Fibroblast of skin of left quadriceps (primary cell): ENCODE data around the gene COG1.
"Not testable (repeated sequence)": the region's sequence is repeated elsewhere in the genome, so short reads cannot be mapped to it uniquely, and the experiment has no call there.

ENCODE experiments used
- DNase-seq, 2 experiments: peaks; one replicate each; pipeline ENCODE4 v3.0.0-alpha.2; 2013; ENCODE audit warnings: low read depth in 2 of 2

COG1 gene

GRCh38 chr17:73192894-73193701 lies at the start of gene COG1:
COG1 (plus strand) TSS chr17:73193055; CDS start chr17:73193070, 15 bp downstream.
- DNase-seq: peak; percentile 76

- DNase-seq: not testable (repeated sequence)
Measured at GRCh38 chr17:73144209-73144608, 48.6 kb upstream of the COG1 start.

- DNase-seq: no peak
Measured at GRCh38 chr17:73145641-73146040, 47.2 kb upstream of the COG1 start.

GRCh38 chr17:73147791-73148190 lies 45.1 kb upstream of the COG1 start:
- not testable (repeated sequence) for DNase-seq

- DNase-seq: no peak
Measured at GRCh38 chr17:73148540-73149334, 44.1 kb upstream of the COG1 start.

- not testable (repeated sequence) for DNase-seq
Measured at GRCh38 chr17:73150622-73151300, 42.1 kb upstream of the COG1 start.

- no peak for DNase-seq
Measured at GRCh38 chr17:73151916-73152632, 40.8 kb upstream of the COG1 start.

- no peak for DNase-seq
Measured at GRCh38 chr17:73155410-73156165, 37.3 kb upstream of the COG1 start.

GRCh38 chr17:73156166-73156840 lies 36.6 kb upstream of the COG1 start:
- peak; percentile 44 to 48 for DNase-seq

GRCh38 chr17:73156887-73157520 lies 35.9 kb upstream of the COG1 start:
- DNase-seq: no peak

GRCh38 chr17:73157521-73157890 lies 35.3 kb upstream of the COG1 start:
- no peak for DNase-seq

- no peak for DNase-seq
Measured at GRCh38 chr17:73158133-73158532, 34.7 kb upstream of the COG1 start.

GRCh38 chr17:73160980-73161630 lies 31.8 kb upstream of the COG1 start:
- no peak for DNase-seq

GRCh38 chr17:73163043-73163442 lies 29.8 kb upstream of the COG1 start:
- no peak for DNase-seq

- DNase-seq: no peak
Measured at GRCh38 chr17:73165616-73166404, 27.0 kb upstream of the COG1 start.

- no peak for DNase-seq
Measured at GRCh38 chr17:73166731-73167581, 25.9 kb upstream of the COG1 start.

- DNase-seq: no peak
Measured at GRCh38 chr17:73168667-73169066, 24.2 kb upstream of the COG1 start.

- no peak for DNase-seq
Measured at GRCh38 chr17:73170324-73170723, 22.5 kb upstream of the COG1 start.
